Trophoblast cell (in vitro differentiated cells and primary cell): Measurements from ENCODE around the gene LECT2.

Experiments
- DNase-seq, 2 donors: peaks; one replicate each; pipeline ENCODE4 v3.0.0-alpha.2; 2016
- H2AFZ ChIP-seq: 2 replicates; pipeline ENCODE4 v1.6.1; 2013; ENCODE audit warnings: low read length, moderate library complexity, mild to moderate bottlenecking; ENCODE audit not compliant: insufficient read depth, poor library complexity
- H2AK5ac ChIP-seq: 2 replicates; pipeline ENCODE4 v1.6.1; 2013; ENCODE audit warnings: mild to moderate bottlenecking, low read length
- H2BK120ac ChIP-seq: 2 replicates; pipeline ENCODE4 v1.6.1; 2013; ENCODE audit warnings: low read length, mild to moderate bottlenecking, moderate library complexity; ENCODE audit not compliant: insufficient read depth, poor library complexity
- H2BK12ac ChIP-seq: 2 replicates; pipeline ENCODE4 v1.6.1; 2013; ENCODE audit warnings: mild to moderate bottlenecking, low read length, moderate library complexity
- H2BK5ac ChIP-seq: 2 replicates; pipeline ENCODE4 v1.6.1; 2013; ENCODE audit warnings: low read length, low read depth, moderate library complexity, mild to moderate bottlenecking; ENCODE audit not compliant: poor library complexity
- H3K14ac ChIP-seq: 2 replicates; pipeline ENCODE4 v1.6.1; 2013; ENCODE audit warnings: mild to moderate bottlenecking, low read length
- H3K18ac ChIP-seq: 2 replicates; pipeline ENCODE4 v1.6.1; 2013; ENCODE audit warnings: mild to moderate bottlenecking, low read length
- H3K23ac ChIP-seq: 2 replicates; pipeline ENCODE4 v1.6.1; 2013; ENCODE audit warnings: low read length
- H3K27ac ChIP-seq: 2 replicates; pipeline ENCODE4 v1.5.1; 2013; ENCODE audit warnings: low read depth, mild to moderate bottlenecking, inconsistent platforms, low read length, moderate library complexity
- H3K27me3 ChIP-seq: 2 replicates; pipeline ENCODE4 v1.6.1; 2013; ENCODE audit warnings: inconsistent platforms, mild to moderate bottlenecking, low read length, moderate library complexity; ENCODE audit not compliant: insufficient read depth
- H3K36me3 ChIP-seq, 2 experiments: 1 replicate in 1 of 2; 2 replicates in 1 of 2; pipeline ENCODE4 v1.6.1; 2013; ENCODE audit warnings: low read length in 2 of 2, mild to moderate bottlenecking in 2 of 2, moderate library complexity in 1 of 2; ENCODE audit not compliant: insufficient read depth in 2 of 2, control insufficient read depth in 1 of 2
- H3K4ac ChIP-seq: 2 replicates; pipeline ENCODE4 v1.6.1; 2013; ENCODE audit warnings: low read depth, mild to moderate bottlenecking, low read length, moderate library complexity
- H3K4me1 ChIP-seq, 2 experiments: 1 replicate in 1 of 2; 2 replicates in 1 of 2; pipeline ENCODE4 v1.6.1; 2013; ENCODE audit warnings: low read length in 2 of 2, mild to moderate bottlenecking in 2 of 2, moderate library complexity in 1 of 2; ENCODE audit not compliant: insufficient read depth in 2 of 2, control insufficient read depth in 1 of 2
- H3K4me2 ChIP-seq: 2 replicates; pipeline ENCODE4 v1.6.1; 2013; ENCODE audit warnings: inconsistent platforms, mild to moderate bottlenecking, low read length, moderate library complexity
- H3K4me3 ChIP-seq: 2 replicates; pipeline ENCODE4 v1.5.1; 2013; ENCODE audit warnings: mild to moderate bottlenecking, low read depth, low read length, inconsistent platforms
- H3K79me1 ChIP-seq: one replicate; pipeline ENCODE4 v1.6.1; 2013; ENCODE audit warnings: low read length
- H3K79me2 ChIP-seq: 2 replicates; pipeline ENCODE4 v1.6.1; 2013; ENCODE audit warnings: low read length, mild to moderate bottlenecking; ENCODE audit not compliant: control insufficient read depth, insufficient read depth, poor library complexity
- H3K9ac ChIP-seq: 2 replicates; pipeline ENCODE4 v1.6.1; 2013; ENCODE audit warnings: mild to moderate bottlenecking, low read length
- H3K9me3 ChIP-seq: 2 replicates; pipeline ENCODE4 v1.6.1; 2013; ENCODE audit warnings: low read depth, mild to moderate bottlenecking, control low read depth, inconsistent platforms, low read length; ENCODE audit not compliant: insufficient read depth
- H4K12ac ChIP-seq: 2 replicates; pipeline ENCODE4 v1.6.1; 2013; ENCODE audit warnings: low read depth, mild to moderate bottlenecking, low read length, moderate library complexity
- H4K8ac ChIP-seq: 2 replicates; pipeline ENCODE4 v1.6.1; 2013; ENCODE audit warnings: low read depth, mild to moderate bottlenecking, low read length, moderate library complexity
- H4K91ac ChIP-seq: one replicate; pipeline ENCODE4 v1.6.1; 2013; ENCODE audit warnings: low read depth, mild to moderate bottlenecking, low read length, moderate library complexity
- WGBS: extraction: QIAGEN DNeasy Blood & Tissue Kit; methylation state at CpG from one replicate; pipeline ENCODE4 v1.1.7; 2013; ENCODE audit warnings: missing lambda C conversion rate; ENCODE audit not compliant: insufficient read length, insufficient coverage; ENCODE audit errors: extremely low coverage; 5-methylcytosine and 5-hydroxymethylcytosine counted together

The LECT2 gene

DNA sequence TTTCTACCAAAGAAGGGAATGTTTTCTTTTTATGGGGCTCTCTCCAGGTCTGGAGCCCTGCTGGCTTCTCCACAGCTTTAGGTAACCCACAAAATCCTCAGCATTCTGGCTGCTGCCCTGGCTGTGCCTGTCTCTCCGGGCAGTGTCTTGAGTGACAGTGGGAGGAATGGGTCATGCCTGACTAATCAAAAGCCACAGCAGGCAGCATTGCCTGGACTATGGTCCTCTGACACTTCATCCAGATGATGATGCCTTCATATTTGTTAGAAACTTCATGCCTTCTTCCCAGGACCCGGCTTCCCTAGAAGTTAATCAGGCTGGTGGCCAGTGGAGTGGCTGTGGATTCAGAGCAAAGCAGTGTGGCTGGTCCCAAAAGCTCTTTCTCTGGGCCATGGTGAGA, 41.8 kb upstream of the LECT2 start:
- H3K79me1 ChIP-seq = peaks cover 59% of the 10 kb centered on the region
- peak overlapping the region; percentile 59 for H2BK5ac ChIP-seq
- H3K18ac ChIP-seq = no peak overlapping the region
- peaks cover 7% of the 10 kb centered on the region for H3K79me2 ChIP-seq
- H3K23ac ChIP-seq = no peak overlapping the region
- peak overlapping the region; percentile 84 for H2BK12ac ChIP-seq
- no peak overlapping the region for H3K4me3 ChIP-seq
- no CpG with 5 or more reads among the region's 2 CpGs for WGBS
- H3K4me2 ChIP-seq = no peak overlapping the region
- no peak overlapping the region for H3K9ac ChIP-seq
- H2BK120ac ChIP-seq = peak overlapping the region; percentile 97
- H3K4me1 ChIP-seq = peaks cover 14 to 33% of the 10 kb centered on the region in 2 experiments
- DNase-seq = no peak
- H3K4ac ChIP-seq = peak overlapping the region; percentile 44
- no peak overlapping the region for H4K8ac ChIP-seq
- H3K27me3 ChIP-seq = no peaks in the 10 kb centered on the region
- H2AFZ ChIP-seq = peak overlapping the region; percentile 27
- H3K14ac ChIP-seq = peak overlapping the region; percentile 90
- H4K91ac ChIP-seq = peak overlapping the region; percentile 93
- no peak overlapping the region for H4K12ac ChIP-seq
- H2AK5ac ChIP-seq = peak overlapping the region; percentile 96
- H3K27ac ChIP-seq = no peak overlapping the region
- H3K9me3 ChIP-seq = peaks cover 2% of the 10 kb centered on the region
- H3K36me3 ChIP-seq = peaks cover 0 to 1% of the 10 kb centered on the region in 2 experiments

DNA sequence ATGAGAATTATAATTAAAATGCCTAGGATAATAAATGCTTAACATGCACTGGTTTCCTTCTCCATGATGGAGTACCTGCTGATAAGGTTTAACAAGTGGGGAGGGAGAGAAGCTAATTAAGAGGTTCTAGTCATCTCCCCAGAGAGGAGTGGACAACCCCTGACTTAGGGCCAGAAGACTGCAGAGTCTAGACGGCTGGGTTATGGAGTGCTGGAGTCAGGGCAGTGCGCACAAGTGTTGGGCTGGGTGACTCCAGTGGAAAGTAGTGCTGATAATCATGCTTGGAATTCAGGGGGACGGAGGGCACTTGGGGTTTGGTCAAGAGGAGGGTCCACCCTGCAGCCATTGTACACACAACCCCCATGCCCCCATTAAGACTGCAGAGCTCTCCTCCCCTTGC, 41.2 kb upstream of the LECT2 start:
- Histone ChIP-seq H3K79me1 (peaks cover 57% of the 10 kb centered on the region), H3K9me3 (peaks cover 2% of the 10 kb centered on the region), H2BK5ac (peak overlapping the region; percentile 71), H2BK12ac (peak overlapping the region; percentile 84), H3K14ac (peak overlapping the region; percentile 90), H4K12ac (no peak overlapping the region), H3K4me3 (no peak overlapping the region), H2BK120ac (peak overlapping the region; percentile 97), H3K27ac (peak overlapping the region; percentile 28), H3K9ac (no peak overlapping the region), H3K4ac (peak overlapping the region; percentile 16), H3K4me2 (no peak overlapping the region), H2AFZ (no peak overlapping the region), H3K79me2 (peaks cover 7% of the 10 kb centered on the region), H4K91ac (peak overlapping the region; percentile 93), H3K4me1 (peaks cover 11 to 27% of the 10 kb centered on the region in 2 experiments), H3K18ac (peak overlapping the region; percentile 95), H3K27me3 (no peaks in the 10 kb centered on the region), H2AK5ac (peak overlapping the region; percentile 38), H4K8ac (peak overlapping the region; percentile 68), H3K36me3 (peaks cover 0 to 1% of the 10 kb centered on the region in 2 experiments), H3K23ac (no peak overlapping the region)
- no peak for DNase-seq
- WGBS = no CpG with 5 or more reads among the region's 3 CpGs

DNA sequence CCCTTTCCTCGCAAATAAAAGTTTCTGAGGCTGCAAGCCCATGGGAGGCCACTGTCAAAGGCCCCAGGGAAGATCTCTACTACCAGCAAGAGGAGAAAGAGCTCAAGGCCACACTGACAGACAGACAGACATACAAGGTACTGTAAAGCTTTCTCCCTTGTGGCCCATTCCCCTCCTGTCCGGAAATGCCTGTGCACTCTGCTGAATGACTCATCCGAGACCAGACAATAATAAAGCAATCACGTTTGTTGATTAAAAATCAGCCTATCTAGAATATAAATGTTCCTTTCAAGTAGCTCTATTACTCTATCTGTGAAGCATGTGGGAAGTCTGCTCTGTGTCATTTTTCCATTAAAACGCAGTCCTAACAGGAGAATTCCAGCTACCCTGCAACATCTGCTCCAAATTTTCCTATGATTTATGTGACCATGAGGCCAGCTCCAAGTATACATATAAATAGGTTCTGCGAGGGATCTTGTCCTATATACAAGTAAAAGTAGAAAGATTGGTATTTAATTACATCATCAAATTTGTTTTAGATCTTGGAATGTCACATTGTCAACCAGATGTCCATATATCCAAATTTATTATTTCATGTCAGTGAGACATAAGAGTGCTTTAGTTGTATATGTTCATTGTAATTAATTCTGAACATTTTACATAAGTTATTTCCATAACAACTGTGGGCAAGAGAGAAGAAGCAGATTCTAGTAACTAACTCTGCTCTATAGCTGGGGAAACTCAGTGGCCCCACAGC, 39.3 kb upstream of the LECT2 start:
- H3K27ac ChIP-seq = peak overlapping the region; percentile 89
- H2AK5ac ChIP-seq = no peak overlapping the region
- H2BK120ac ChIP-seq = peak overlapping the region; percentile 94
- no peak for DNase-seq
- H3K14ac ChIP-seq = peak overlapping the region; percentile 80
- peak overlapping the region; percentile 33 for H3K18ac ChIP-seq
- H4K12ac ChIP-seq = peak overlapping the region; percentile 10
- H3K4me3 ChIP-seq = no peak overlapping the region
- H3K27me3 ChIP-seq = no peaks in the 10 kb centered on the region
- H3K9me3 ChIP-seq = peaks cover 4% of the 10 kb centered on the region
- WGBS = no CpG with 5 or more reads among the region's 6 CpGs
- H3K9ac ChIP-seq = no peak overlapping the region
- peaks cover 55% of the 10 kb centered on the region for H3K79me1 ChIP-seq
- no peak overlapping the region for H2AFZ ChIP-seq
- H4K91ac ChIP-seq = peak overlapping the region; percentile 64
- H4K8ac ChIP-seq = no peak overlapping the region
- H3K4me2 ChIP-seq = peak overlapping the region; percentile 24
- peaks cover 5% of the 10 kb centered on the region for H3K79me2 ChIP-seq
- H2BK5ac ChIP-seq = peak overlapping the region; percentile 89
- H3K4ac ChIP-seq = peak overlapping the region; percentile 50
- H3K23ac ChIP-seq = no peak overlapping the region
- H3K36me3 ChIP-seq = peaks cover 0 to 1% of the 10 kb centered on the region in 2 experiments
- H2BK12ac ChIP-seq = peak overlapping the region; percentile 36
- peaks cover 11 to 23% of the 10 kb centered on the region in 2 experiments for H3K4me1 ChIP-seq

DNA sequence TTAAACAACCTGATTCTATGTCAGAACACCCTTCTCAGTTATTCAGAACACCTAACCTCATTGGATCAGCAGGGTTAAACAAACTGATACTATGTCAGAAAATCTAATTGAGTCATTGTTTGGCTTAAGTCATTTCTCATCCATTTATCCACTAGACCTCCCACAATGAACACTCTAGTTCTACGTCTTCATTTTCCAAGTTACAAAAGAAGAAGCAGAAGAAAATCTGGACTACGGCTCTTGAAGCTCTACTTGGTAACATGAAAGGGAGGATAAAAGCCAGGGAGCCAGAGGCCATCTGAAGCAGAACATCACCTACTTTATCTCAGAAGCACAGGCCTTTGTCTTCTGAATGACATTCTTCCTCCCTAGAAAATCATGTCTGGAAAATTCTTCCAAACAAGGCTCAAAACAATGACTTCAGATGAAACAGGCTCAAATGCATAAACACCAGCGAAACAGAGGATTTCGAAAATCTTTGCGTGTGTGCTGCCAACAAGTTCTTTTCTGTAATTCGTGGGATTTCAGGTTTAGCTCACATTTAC, 38.6 kb upstream of the LECT2 start:
- peak overlapping the region; percentile 78 for H4K8ac ChIP-seq
- H4K91ac ChIP-seq = peak overlapping the region; percentile 96
- H3K79me2 ChIP-seq = peaks cover 5% of the 10 kb centered on the region
- H3K79me1 ChIP-seq = peaks cover 52% of the 10 kb centered on the region
- H3K4me2 ChIP-seq = peak overlapping the region; percentile 24
- H2BK12ac ChIP-seq = peak overlapping the region; percentile 100
- no peak for DNase-seq
- peak overlapping the region; percentile 10 for H4K12ac ChIP-seq
- no peaks in the 10 kb centered on the region for H3K27me3 ChIP-seq
- peak overlapping the region; percentile 50 for H3K4ac ChIP-seq
- no peak overlapping the region for H3K23ac ChIP-seq
- H3K27ac ChIP-seq = peak overlapping the region; percentile 89
- peaks cover 0 to 1% of the 10 kb centered on the region in 2 experiments for H3K36me3 ChIP-seq
- H3K9me3 ChIP-seq = peaks cover 4% of the 10 kb centered on the region
- H3K14ac ChIP-seq = peak overlapping the region; percentile 93
- WGBS = no CpG with 5 or more reads among the region's 6 CpGs
- no peak overlapping the region for H2AFZ ChIP-seq
- no peak overlapping the region for H3K4me3 ChIP-seq
- H2BK120ac ChIP-seq = peak overlapping the region; percentile 94
- peak overlapping the region; percentile 85 for H3K18ac ChIP-seq
- H2AK5ac ChIP-seq = peak overlapping the region; percentile 98
- no peak overlapping the region for H3K9ac ChIP-seq
- peaks cover 11 to 19% of the 10 kb centered on the region in 2 experiments for H3K4me1 ChIP-seq
- H2BK5ac ChIP-seq = peak overlapping the region; percentile 98
